ENCODE data around the gene KLKB1.
A peak's percentile ranks its signal among the peaks of the same experiment; 100 is the strongest.

KLKB1 gene

DNA sequence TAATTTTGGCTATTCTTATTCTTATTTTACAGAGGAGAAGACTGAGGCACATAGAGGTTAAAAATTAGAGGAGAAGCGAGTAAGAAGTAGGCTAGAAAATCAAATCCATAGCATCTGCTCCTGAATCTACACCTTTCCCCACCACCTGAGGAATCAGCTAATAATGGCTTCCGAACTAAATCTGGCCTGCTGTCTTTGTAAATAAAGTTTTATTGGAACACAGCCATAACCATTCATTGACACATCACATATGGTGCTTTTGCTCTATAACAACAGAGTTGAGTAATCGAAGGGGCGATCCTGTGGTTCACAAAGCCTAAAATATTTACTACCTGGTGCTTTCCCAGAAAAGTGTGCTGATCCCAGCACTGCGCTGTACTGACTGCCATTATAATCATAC, 76.9 kb downstream of the KLKB1 start:
- H3K36me3 Mint-ChIP-seq = no peaks in the 10 kb centered on the region
- peaks cover 51% of the 10 kb centered on the region for H3K27me3 Mint-ChIP-seq
- no peak overlapping the region for H3K27ac Mint-ChIP-seq
- no peak for ATAC-seq
- no peaks in the 10 kb centered on the region for H3K9me3 Mint-ChIP-seq
- no peaks in the 10 kb centered on the region for H3K4me1 Mint-ChIP-seq
- H3K4me3 Mint-ChIP-seq = no peak overlapping the region

DNA sequence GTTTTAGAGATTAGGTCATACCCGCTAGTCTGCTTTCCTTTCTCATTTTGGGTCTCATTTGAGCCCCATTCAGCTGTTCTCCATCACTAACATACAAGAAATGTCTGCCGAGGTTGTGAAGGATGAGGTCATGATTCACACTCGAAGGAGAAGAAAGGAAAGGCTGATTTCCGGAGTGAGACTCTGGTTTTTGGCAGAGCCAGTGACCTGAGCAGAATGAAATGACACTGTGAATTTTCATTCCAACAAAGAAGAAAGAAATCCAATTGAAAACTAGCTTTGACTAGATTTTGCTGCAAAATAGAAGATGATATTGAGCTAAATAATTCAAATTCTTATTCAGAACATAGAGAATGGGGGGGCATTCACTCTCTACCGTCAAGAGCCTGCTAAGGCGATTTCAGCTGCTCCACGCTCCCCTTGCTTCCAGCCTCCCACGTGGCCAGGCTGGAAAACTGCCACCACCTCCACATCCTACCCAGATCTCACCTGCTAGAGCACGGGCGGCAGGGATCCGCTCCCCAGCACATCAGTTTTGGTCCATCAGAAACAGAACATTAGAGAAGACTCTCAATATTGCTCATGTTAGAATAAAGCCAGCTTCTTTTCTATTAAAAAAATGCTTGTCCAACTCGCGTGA, 77.7 kb downstream of the KLKB1 start:
- ATAC-seq = no peak
- H3K27ac Mint-ChIP-seq = no peak overlapping the region
- no peaks in the 10 kb centered on the region for H3K9me3 Mint-ChIP-seq
- no peaks in the 10 kb centered on the region for H3K36me3 Mint-ChIP-seq
- H3K27me3 Mint-ChIP-seq = peaks cover 45% of the 10 kb centered on the region
- no peak overlapping the region for H3K4me3 Mint-ChIP-seq
- H3K4me1 Mint-ChIP-seq = no peaks in the 10 kb centered on the region

DNA sequence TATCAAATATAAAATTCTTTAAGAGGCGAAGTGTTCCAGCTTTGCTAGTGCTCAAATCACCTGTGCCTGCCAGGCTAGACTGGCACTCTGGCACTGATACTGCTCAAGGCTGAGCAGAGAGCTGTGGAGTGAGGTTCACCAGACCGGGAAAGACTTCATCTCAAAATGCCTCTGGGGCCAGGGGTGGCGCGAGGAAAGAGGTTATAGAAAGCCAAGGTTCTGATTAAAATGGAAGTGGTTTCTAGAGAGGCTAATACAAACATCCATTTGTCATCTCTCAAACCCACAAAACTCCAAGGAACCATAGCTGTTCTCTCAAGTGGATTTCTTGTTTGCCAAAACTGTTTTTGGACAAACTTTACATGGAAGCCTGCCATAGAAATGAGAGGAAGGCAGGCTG, 80.2 kb downstream of the KLKB1 start:
- Mint-ChIP-seq H3K4me1 (no peaks in the 10 kb centered on the region), H3K27me3 (peaks cover 55% of the 10 kb centered on the region), H3K27ac (no peak overlapping the region), H3K9me3 (no peaks in the 10 kb centered on the region), H3K36me3 (no peaks in the 10 kb centered on the region), H3K4me3 (no peak overlapping the region)
- ATAC-seq = no peak

DNA sequence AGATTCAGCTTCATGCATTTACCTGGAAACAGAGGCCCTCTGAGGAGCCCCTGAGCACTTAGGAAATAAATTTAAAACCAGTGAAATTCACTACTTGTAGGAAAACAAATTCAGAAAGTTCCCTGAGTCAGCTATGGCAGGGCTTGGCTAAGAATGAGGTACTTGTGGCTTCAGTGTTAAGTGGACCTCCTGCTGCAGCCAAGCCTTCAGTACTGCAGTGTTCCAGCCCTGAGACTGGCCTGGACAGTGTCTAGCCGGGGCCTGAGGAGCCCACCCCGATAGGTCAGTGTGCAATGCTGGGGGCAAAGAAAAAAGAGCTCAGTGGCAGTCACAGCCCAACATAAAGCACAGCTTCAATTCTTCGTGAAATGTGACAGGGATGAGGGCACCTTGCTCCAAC, 80.6 kb downstream of the KLKB1 start:
- no peak overlapping the region for H3K4me3 Mint-ChIP-seq
- no peaks in the 10 kb centered on the region for H3K9me3 Mint-ChIP-seq
- peak; percentile 24 for ATAC-seq
- no peaks in the 10 kb centered on the region for H3K4me1 Mint-ChIP-seq
- no peaks in the 10 kb centered on the region for H3K36me3 Mint-ChIP-seq
- peaks cover 57% of the 10 kb centered on the region for H3K27me3 Mint-ChIP-seq
- no peak overlapping the region for H3K27ac Mint-ChIP-seq
